ENCODE data around the gene CPNE6. TPM values are rescaled to one million over a fixed set of nuclear protein-coding genes. Genes with fewer than 3 reads are reported as not detected.

The CPNE6 gene
- total RNA-seq, 6 experiments from 2014 or later: not detected

DNA sequence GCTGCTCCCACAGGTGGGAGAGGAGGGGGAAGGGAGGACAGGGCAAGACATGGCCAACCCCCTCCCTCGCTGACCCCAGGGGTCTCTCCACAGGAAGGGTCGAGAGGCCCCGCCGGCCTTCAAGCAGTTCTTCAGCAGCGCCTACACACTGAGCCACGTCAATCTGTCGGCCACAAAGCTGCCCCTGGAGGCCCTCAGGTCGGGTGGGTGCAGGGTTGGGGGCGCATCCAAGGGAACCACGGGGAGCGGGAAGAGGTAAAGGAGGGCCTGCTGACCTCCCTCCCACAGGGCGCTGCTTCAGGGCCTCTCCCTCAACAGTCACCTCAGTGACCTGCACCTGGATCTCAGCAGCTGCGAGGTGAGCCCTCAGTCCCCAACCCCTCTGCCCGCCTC lies 13.5 kb upstream of the CPNE6 start:
- no peak overlapping the region for H3K27ac Mint-ChIP-seq
- peaks cover 4% of the 10 kb centered on the region; the same call in 1 of the 2 replicates for H3K4me1 Mint-ChIP-seq (ENCODE audit: low read depth)

DNA sequence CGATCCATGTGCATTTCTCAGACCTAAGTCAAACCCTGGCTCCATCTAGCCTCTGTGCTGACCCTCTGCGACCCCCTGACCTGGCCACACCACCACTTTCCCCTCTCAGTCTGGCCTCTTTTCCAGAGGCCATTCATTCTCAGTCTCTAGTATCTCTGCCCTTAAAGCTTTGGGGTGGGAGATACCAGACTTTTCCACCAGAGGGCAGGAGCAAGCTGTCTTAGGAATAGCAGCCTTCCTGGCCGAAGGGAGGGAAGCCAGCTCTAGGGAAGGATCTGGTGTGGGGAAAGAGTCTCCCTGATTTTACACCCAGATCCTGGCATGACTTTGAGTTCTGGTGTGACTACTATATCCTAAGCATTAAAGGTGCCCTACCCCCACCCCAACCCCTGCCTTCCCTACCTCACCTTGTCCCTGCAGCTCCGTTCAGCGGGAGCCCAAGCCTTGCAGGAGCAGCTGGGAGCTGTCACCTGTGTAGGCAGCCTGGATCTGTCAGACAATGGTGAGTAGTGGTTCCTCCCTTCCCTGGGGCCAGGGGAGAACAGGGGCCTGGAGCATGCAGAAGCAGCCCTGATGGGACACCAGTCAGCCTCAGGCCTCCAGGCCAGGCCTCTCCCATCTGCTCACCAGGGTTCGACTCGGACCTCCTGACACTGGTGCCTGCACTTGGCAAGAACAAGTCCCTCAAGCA lies 13.0 kb upstream of the CPNE6 start:
- Mint-ChIP-seq H3K4me1 (ENCODE audit: low read depth) (no peaks in the 10 kb centered on the region), H3K9me3 (no peaks in the 10 kb centered on the region), H3K27ac (no peak overlapping the region), H3K36me3 (ENCODE audit: low read depth) (no peaks in the 10 kb centered on the region), H3K27me3 (ENCODE audit: insufficient read depth) (peaks cover 45% of the 10 kb centered on the region), H3K4me3 (no peak overlapping the region)
- TF ChIP-seq, protein P1, sequence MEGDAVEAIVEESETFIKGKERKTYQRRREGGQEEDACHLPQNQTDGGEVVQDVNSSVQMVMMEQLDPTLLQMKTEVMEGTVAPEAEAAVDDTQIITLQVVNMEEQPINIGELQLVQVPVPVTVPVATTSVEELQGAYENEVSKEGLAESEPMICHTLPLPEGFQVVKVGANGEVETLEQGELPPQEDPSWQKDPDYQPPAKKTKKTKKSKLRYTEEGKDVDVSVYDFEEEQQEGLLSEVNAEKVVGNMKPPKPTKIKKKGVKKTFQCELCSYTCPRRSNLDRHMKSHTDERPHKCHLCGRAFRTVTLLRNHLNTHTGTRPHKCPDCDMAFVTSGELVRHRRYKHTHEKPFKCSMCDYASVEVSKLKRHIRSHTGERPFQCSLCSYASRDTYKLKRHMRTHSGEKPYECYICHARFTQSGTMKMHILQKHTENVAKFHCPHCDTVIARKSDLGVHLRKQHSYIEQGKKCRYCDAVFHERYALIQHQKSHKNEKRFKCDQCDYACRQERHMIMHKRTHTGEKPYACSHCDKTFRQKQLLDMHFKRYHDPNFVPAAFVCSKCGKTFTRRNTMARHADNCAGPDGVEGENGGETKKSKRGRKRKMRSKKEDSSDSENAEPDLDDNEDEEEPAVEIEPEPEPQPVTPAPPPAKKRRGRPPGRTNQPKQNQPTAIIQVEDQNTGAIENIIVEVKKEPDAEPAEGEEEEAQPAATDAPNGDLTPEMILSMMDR (IDR thresholded peaks at IDR 0.05): peak; percentile 84
- peak; percentile 68 for DNase-seq

More for the DNA sequence above, 13.5 kb upstream of the CPNE6 start:
- no peak overlapping the region for H3K4me3 Mint-ChIP-seq
- no peaks in the 10 kb centered on the region for H3K36me3 Mint-ChIP-seq (ENCODE audit: low read depth)
- no peak for DNase-seq
- TF ChIP-seq, protein P1 (IDR thresholded peaks at IDR 0.05): no peak
- H3K9me3 Mint-ChIP-seq: no peaks in the 10 kb centered on the region
- H3K27me3 Mint-ChIP-seq (ENCODE audit: insufficient read depth): peaks cover 40% of the 10 kb centered on the region

DNA sequence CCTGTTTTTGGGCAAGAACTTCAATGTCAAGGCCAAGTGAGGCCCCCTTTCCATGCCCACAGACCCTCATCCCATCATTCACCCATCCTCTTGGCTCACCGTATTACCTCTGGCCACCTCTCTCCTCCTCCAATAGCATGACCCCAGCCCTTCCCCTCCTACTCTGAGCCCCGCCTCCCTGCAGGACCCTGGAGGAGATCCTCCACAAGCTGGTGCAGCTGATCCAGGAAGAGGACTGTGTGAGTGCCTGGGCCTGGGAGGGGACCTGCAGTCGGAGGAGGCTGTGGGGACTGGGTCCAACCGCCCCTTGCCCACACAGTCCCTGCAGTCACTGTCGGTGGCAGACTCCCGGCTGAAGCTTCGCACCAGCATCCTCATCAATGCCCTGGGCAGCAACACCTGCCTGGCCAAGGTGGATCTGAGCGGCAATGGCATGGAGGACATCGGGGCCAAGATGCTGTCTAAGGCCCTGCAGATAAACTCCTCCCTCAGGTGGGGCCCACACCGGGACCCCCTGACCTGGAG lies 12.3 kb upstream of the CPNE6 start:
- DNase-seq: no peak
- Mint-ChIP-seq H3K9me3 (no peaks in the 10 kb centered on the region), H3K27ac (no peak overlapping the region), H3K36me3 (ENCODE audit: low read depth) (no peaks in the 10 kb centered on the region), H3K4me1 (ENCODE audit: low read depth) (no peaks in the 10 kb centered on the region), H3K27me3 (ENCODE audit: insufficient read depth) (peaks cover 45% of the 10 kb centered on the region), H3K4me3 (no peak overlapping the region)
- TF ChIP-seq, protein P1 (IDR thresholded peaks at IDR 0.05): no peak

DNA sequence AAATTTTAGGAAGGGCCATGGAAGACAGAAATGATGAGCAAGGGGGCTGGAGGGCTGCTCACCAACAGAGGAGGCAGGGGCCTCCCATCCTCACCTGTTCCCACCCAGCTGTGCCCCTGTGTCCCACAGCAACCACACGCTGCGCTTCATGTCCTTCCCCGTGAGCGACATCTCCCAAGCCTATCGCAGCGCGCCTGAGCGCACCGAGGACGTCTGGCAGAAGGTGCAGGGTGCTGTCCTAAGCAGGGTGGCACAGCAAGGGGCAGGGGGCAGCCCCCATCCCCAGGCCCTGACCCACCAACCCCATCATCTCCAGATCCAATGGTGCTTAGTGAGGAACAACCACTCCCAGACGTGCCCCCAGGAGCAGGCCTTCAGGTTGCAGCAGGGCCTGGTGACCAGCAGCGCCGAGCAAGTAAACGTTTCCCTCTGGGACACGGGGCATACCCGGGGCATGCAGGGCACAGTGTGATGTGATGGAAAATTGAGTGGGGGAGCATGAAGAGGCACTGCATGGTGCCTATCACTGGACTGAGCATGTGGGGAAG lies 11.4 kb upstream of the CPNE6 start:
- peaks cover 40% of the 10 kb centered on the region for H3K27me3 Mint-ChIP-seq (ENCODE audit: insufficient read depth)
- no peaks in the 10 kb centered on the region for H3K36me3 Mint-ChIP-seq (ENCODE audit: low read depth)
- no peak for DNase-seq
- TF ChIP-seq, protein P1 (IDR thresholded peaks at IDR 0.05): no peak
- H3K9me3 Mint-ChIP-seq: no peaks in the 10 kb centered on the region
- no peak overlapping the region for H3K27ac Mint-ChIP-seq
- H3K4me1 Mint-ChIP-seq (ENCODE audit: low read depth): no peaks in the 10 kb centered on the region
- no peak overlapping the region for H3K4me3 Mint-ChIP-seq

DNA sequence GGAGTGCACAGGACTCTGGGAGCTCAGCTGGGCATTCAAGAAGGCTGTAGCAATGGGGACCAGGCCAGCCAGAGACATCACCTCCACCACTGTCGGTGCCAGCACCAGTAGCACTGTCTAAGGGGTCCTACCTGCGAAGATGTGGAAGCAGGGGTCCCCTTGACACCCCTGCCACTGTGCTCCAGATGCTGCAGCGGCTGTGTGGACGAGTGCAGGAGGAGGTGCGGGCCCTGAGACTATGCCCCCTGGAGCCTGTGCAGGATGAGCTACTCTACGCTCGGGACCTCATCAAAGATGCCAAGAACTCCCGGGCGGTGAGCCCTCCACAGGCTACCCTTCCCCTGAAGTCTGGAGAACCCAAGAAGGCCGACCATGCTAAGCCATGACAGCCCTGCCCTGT lies 10.9 kb upstream of the CPNE6 start:
- H3K27ac Mint-ChIP-seq: no peak overlapping the region
- TF ChIP-seq, protein P1 (IDR thresholded peaks at IDR 0.05): no peak
- H3K4me1 Mint-ChIP-seq (ENCODE audit: low read depth): no peaks in the 10 kb centered on the region
- DNase-seq: no peak
- H3K36me3 Mint-ChIP-seq (ENCODE audit: low read depth): no peaks in the 10 kb centered on the region
- peaks cover 38% of the 10 kb centered on the region for H3K27me3 Mint-ChIP-seq (ENCODE audit: insufficient read depth)
- no peaks in the 10 kb centered on the region for H3K9me3 Mint-ChIP-seq
- no peak overlapping the region for H3K4me3 Mint-ChIP-seq

Data from HFFc6 (cell line).